GM12875 (cell line): ENCODE data around the gene RPS6KA4.

Experiments
- H3K4me3 ChIP-seq: one replicate; pipeline ENCODE4 v1.5.1; 2011; ENCODE audit warnings: low read depth, low read length, control low read depth
- CTCF ChIP-seq: IDR thresholded peaks from 2 replicates; pipeline ENCODE4 v1.5.1; 2011; ENCODE audit warnings: low read depth, mild to moderate bottlenecking, control low read depth, inconsistent platforms, low read length, moderate library complexity, borderline replicate concordance; ENCODE audit not compliant: insufficient read depth

The RPS6KA4 gene

GRCh38 chr11:64343767-64344559, 15.0 kb upstream of the RPS6KA4 start:
- H3K4me3 ChIP-seq: no peak overlapping the region
- peak; percentile 47; the same call in 1 of the 2 replicates for TF ChIP-seq CTCF

GRCh38 chr11:64344787-64345186, 14.2 kb upstream of the RPS6KA4 start:
- no peak overlapping the region for H3K4me3 ChIP-seq
- no peak for TF ChIP-seq CTCF

- no peak for TF ChIP-seq CTCF
- no peak overlapping the region for H3K4me3 ChIP-seq
Measured at GRCh38 chr11:64347193-64347867, 11.6 kb upstream of the RPS6KA4 start.

- TF ChIP-seq CTCF: no peak
- H3K4me3 ChIP-seq: no peak overlapping the region
Measured at GRCh38 chr11:64348383-64349024, 10.5 kb upstream of the RPS6KA4 start.

- TF ChIP-seq CTCF: no peak
- no peak overlapping the region for H3K4me3 ChIP-seq
Measured at GRCh38 chr11:64349025-64349387, 10.0 kb upstream of the RPS6KA4 start.

- no peak overlapping the region for H3K4me3 ChIP-seq
- no peak for TF ChIP-seq CTCF
Measured at GRCh38 chr11:64349404-64349803, 9.6 kb upstream of the RPS6KA4 start.
